GM19023 (cell line): Measurements from ENCODE around the gene ADAP1.
"Not testable (repeated sequence)": the region's sequence is repeated elsewhere in the genome, so short reads cannot be mapped to it uniquely, and the experiment has no call there.

ENCODE experiments used
- ATAC-seq: cut with Tn5 transposase; IDR thresholded peaks from one replicate; pipeline ENCODE4 v1.9.1; 2021; ENCODE audit warnings: mild to moderate bottlenecking, moderate library complexity; ENCODE audit not compliant: unreplicated experiment

The ADAP1 gene

GRCh38 chr7:954330-955238, at the start of gene ADAP1:
TSS of gene ADAP1 (minus strand) at chr7:954680. CDS start at chr7:954477, 203 bp downstream.
- peak; percentile 60 for ATAC-seq

GRCh38 chr7:1002445-1002844, 48.0 kb upstream of the ADAP1 start:
- not testable (repeated sequence) for ATAC-seq

- not testable (repeated sequence) for ATAC-seq
Observed at GRCh38 chr7:1002026-1002425, 47.5 kb upstream of the ADAP1 start.

- ATAC-seq = not testable (repeated sequence)
Observed at GRCh38 chr7:1001069-1001770, 46.7 kb upstream of the ADAP1 start.

GRCh38 chr7:999941-1000935, 45.8 kb upstream of the ADAP1 start:
- ATAC-seq = peak; percentile 41

- no peak for ATAC-seq
Observed at GRCh38 chr7:999149-999879, 44.8 kb upstream of the ADAP1 start.

GRCh38 chr7:997404-998395, 43.2 kb upstream of the ADAP1 start:
- no peak for ATAC-seq

GRCh38 chr7:996079-996872, 41.8 kb upstream of the ADAP1 start:
- no peak for ATAC-seq

- ATAC-seq = no peak
Observed at GRCh38 chr7:995571-995970, 41.1 kb upstream of the ADAP1 start.

GRCh38 chr7:994592-995308, 40.3 kb upstream of the ADAP1 start:
- ATAC-seq = no peak

GRCh38 chr7:992709-993607, 38.5 kb upstream of the ADAP1 start:
- ATAC-seq = peak; percentile 82

GRCh38 chr7:991729-992656, 37.5 kb upstream of the ADAP1 start:
- ATAC-seq = no peak

- no peak for ATAC-seq
Observed at GRCh38 chr7:990933-991728, 36.7 kb upstream of the ADAP1 start.

- no peak for ATAC-seq
Observed at GRCh38 chr7:990352-990932, 36.0 kb upstream of the ADAP1 start.
